Measurements from ENCODE around the gene PAFAH1B1.
A peak's percentile ranks its signal among the peaks of the same experiment; 100 is the strongest.
"Not testable (repeated sequence)": the region's sequence is repeated elsewhere in the genome, so short reads cannot be mapped to it uniquely, and the experiment has no call there.

The PAFAH1B1 gene

GRCh38 chr17:2592971-2593820 lies at the start of gene PAFAH1B1:
Gene PAFAH1B1, plus strand, starts transcription at chr17:2593654. Its CDS starts 44,635 bp downstream, at chr17:2638289.
- peak; percentile 95 for DNase-seq

GRCh38 chr17:2545393-2545792 lies 48.1 kb upstream of the PAFAH1B1 start:
- no peak for DNase-seq

GRCh38 chr17:2547176-2547575 lies 46.3 kb upstream of the PAFAH1B1 start:
- no peak for DNase-seq

GRCh38 chr17:2548026-2548425 lies 45.4 kb upstream of the PAFAH1B1 start:
- DNase-seq, result not testable (repeated sequence)

- DNase-seq, result no peak
Observed at GRCh38 chr17:2549392-2550211, 43.9 kb upstream of the PAFAH1B1 start.

GRCh38 chr17:2551493-2551892 lies 42.0 kb upstream of the PAFAH1B1 start:
- DNase-seq, result no peak

GRCh38 chr17:2551928-2552327 lies 41.5 kb upstream of the PAFAH1B1 start:
- DNase-seq, result no peak

- no peak for DNase-seq
Observed at GRCh38 chr17:2560658-2561057, 32.8 kb upstream of the PAFAH1B1 start.

GRCh38 chr17:2562162-2562858 lies 31.1 kb upstream of the PAFAH1B1 start:
- no peak for DNase-seq

GRCh38 chr17:2563061-2563460 lies 30.4 kb upstream of the PAFAH1B1 start:
- no peak for DNase-seq

GRCh38 chr17:2563543-2563942 lies 29.9 kb upstream of the PAFAH1B1 start:
- DNase-seq, result no peak

GRCh38 chr17:2564877-2565276 lies 28.6 kb upstream of the PAFAH1B1 start:
- DNase-seq, result no peak

- DNase-seq, result no peak
Observed at GRCh38 chr17:2566056-2566455, 27.4 kb upstream of the PAFAH1B1 start.

GRCh38 chr17:2571523-2572303 lies 21.7 kb upstream of the PAFAH1B1 start:
- no peak for DNase-seq

- DNase-seq, result not testable (repeated sequence)
Observed at GRCh38 chr17:2572304-2572609, 21.2 kb upstream of the PAFAH1B1 start.

- DNase-seq, result no peak
Observed at GRCh38 chr17:2580151-2580550, 13.3 kb upstream of the PAFAH1B1 start.

GRCh38 chr17:2580661-2581060 lies 12.8 kb upstream of the PAFAH1B1 start:
- DNase-seq, result no peak

GRCh38 chr17:2582493-2582892 lies 11.0 kb upstream of the PAFAH1B1 start:
- no peak for DNase-seq

GRCh38 chr17:2591040-2591640 lies 2.3 kb upstream of the PAFAH1B1 start:
- no peak for DNase-seq

GRCh38 chr17:2593821-2594721 lies 617 bp downstream of the PAFAH1B1 start:
- peak; percentile 90 for DNase-seq
